ENCODE data around the gene CACNA1F. TPM values are rescaled to one million over a fixed set of nuclear protein-coding genes. Genes with fewer than 3 reads are reported as not detected.

Gene CACNA1F
- total RNA-seq: 0.31 TPM

GRCh38 chrX:49233176-49233575, at the start of gene CACNA1F:
CACNA1F (minus strand) TSS chrX:49233340; CDS start chrX:49233309, 31 bp downstream.
- peaks cover 39% of the 10 kb centered on the region for H3K4me1 ChIP-seq (ENCODE audit: insufficient read depth, low read length)
- H3K27me3 ChIP-seq (ENCODE audit: insufficient read depth, low read length): no peaks in the 10 kb centered on the region
- H3K4me3 ChIP-seq (ENCODE audit: low read length): no peak within 1 kb of the TSS
- no peaks in the 10 kb centered on the region for H3K9me3 ChIP-seq (ENCODE audit: low read depth, low read length)

- no peaks in the 10 kb centered on the region for H3K27me3 ChIP-seq (ENCODE audit: insufficient read depth, low read length)
- H3K4me1 ChIP-seq (ENCODE audit: insufficient read depth, low read length): no peaks in the 10 kb centered on the region
- no peaks in the 10 kb centered on the region for H3K9me3 ChIP-seq (ENCODE audit: low read depth, low read length)
- no peak overlapping the region for H3K4me3 ChIP-seq (ENCODE audit: low read length)
These were observed 49.5 kb upstream of the CACNA1F start for GRCh38 chrX:49282647-49283011.

GRCh38 chrX:49278081-49278480, 44.9 kb upstream of the CACNA1F start:
- no peak overlapping the region for H3K4me3 ChIP-seq (ENCODE audit: low read length)
- no peaks in the 10 kb centered on the region for H3K9me3 ChIP-seq (ENCODE audit: low read depth, low read length)
- peaks cover 31% of the 10 kb centered on the region for H3K4me1 ChIP-seq (ENCODE audit: insufficient read depth, low read length)

GRCh38 chrX:49277535-49277830, 44.3 kb upstream of the CACNA1F start:
- Histone ChIP-seq H3K27me3 (ENCODE audit: insufficient read depth, low read length) (no peaks in the 10 kb centered on the region), H3K9me3 (ENCODE audit: low read depth, low read length) (no peaks in the 10 kb centered on the region), H3K4me1 (ENCODE audit: insufficient read depth, low read length) (peaks cover 34% of the 10 kb centered on the region), H3K4me3 (ENCODE audit: low read length) (no peak overlapping the region)

More at GRCh38 chrX:49278081-49278480, 44.9 kb upstream of the CACNA1F start:
- no peaks in the 10 kb centered on the region for H3K27me3 ChIP-seq (ENCODE audit: insufficient read depth, low read length)

GRCh38 chrX:49276671-49277534, 43.8 kb upstream of the CACNA1F start:
- Histone ChIP-seq H3K4me1 (ENCODE audit: insufficient read depth, low read length) (peaks cover 40% of the 10 kb centered on the region), H3K4me3 (ENCODE audit: low read length) (no peak overlapping the region), H3K27me3 (ENCODE audit: insufficient read depth, low read length) (no peaks in the 10 kb centered on the region), H3K9me3 (ENCODE audit: low read depth, low read length) (no peaks in the 10 kb centered on the region)

- Histone ChIP-seq H3K4me1 (ENCODE audit: insufficient read depth, low read length) (peaks cover 47% of the 10 kb centered on the region), H3K4me3 (ENCODE audit: low read length) (no peak overlapping the region), H3K27me3 (ENCODE audit: insufficient read depth, low read length) (no peaks in the 10 kb centered on the region), H3K9me3 (ENCODE audit: low read depth, low read length) (no peaks in the 10 kb centered on the region)
These were observed 43.1 kb upstream of the CACNA1F start for GRCh38 chrX:49276207-49276606.

- peaks cover 61% of the 10 kb centered on the region for H3K4me1 ChIP-seq (ENCODE audit: insufficient read depth, low read length)
- H3K4me3 ChIP-seq (ENCODE audit: low read length): no peak overlapping the region
- H3K27me3 ChIP-seq (ENCODE audit: insufficient read depth, low read length): no peaks in the 10 kb centered on the region
- H3K9me3 ChIP-seq (ENCODE audit: low read depth, low read length): no peaks in the 10 kb centered on the region
These were observed 40.1 kb upstream of the CACNA1F start for GRCh38 chrX:49273181-49273727.

GRCh38 chrX:49272421-49272820, 39.3 kb upstream of the CACNA1F start:
- H3K4me1 ChIP-seq (ENCODE audit: insufficient read depth, low read length): peaks cover 61% of the 10 kb centered on the region

GRCh38 chrX:49271341-49271740, 38.2 kb upstream of the CACNA1F start:
- Histone ChIP-seq H3K9me3 (ENCODE audit: low read depth, low read length) (no peaks in the 10 kb centered on the region), H3K27me3 (ENCODE audit: insufficient read depth, low read length) (no peaks in the 10 kb centered on the region), H3K4me1 (ENCODE audit: insufficient read depth, low read length) (peaks cover 56% of the 10 kb centered on the region), H3K4me3 (ENCODE audit: low read length) (no peak overlapping the region)

More at GRCh38 chrX:49272421-49272820, 39.3 kb upstream of the CACNA1F start:
- Histone ChIP-seq H3K4me3 (ENCODE audit: low read length) (no peak overlapping the region), H3K27me3 (ENCODE audit: insufficient read depth, low read length) (no peaks in the 10 kb centered on the region), H3K9me3 (ENCODE audit: low read depth, low read length) (no peaks in the 10 kb centered on the region)

GRCh38 chrX:49270249-49270921, 37.2 kb upstream of the CACNA1F start:
- Histone ChIP-seq H3K4me3 (ENCODE audit: low read length) (peak overlapping the region; percentile 54), H3K9me3 (ENCODE audit: low read depth, low read length) (no peaks in the 10 kb centered on the region), H3K4me1 (ENCODE audit: insufficient read depth, low read length) (peaks cover 50% of the 10 kb centered on the region), H3K27me3 (ENCODE audit: insufficient read depth, low read length) (no peaks in the 10 kb centered on the region)

- H3K9me3 ChIP-seq (ENCODE audit: low read depth, low read length): no peaks in the 10 kb centered on the region
- peaks cover 45% of the 10 kb centered on the region for H3K4me1 ChIP-seq (ENCODE audit: insufficient read depth, low read length)
- H3K27me3 ChIP-seq (ENCODE audit: insufficient read depth, low read length): no peaks in the 10 kb centered on the region
- H3K4me3 ChIP-seq (ENCODE audit: low read length): peak within 1 kb of the TSS; percentile 54
These were observed 36.7 kb upstream of the CACNA1F start, which contains the start of gene PPP1R3F for GRCh38 chrX:49269767-49270248. PPP1R3F (plus strand) TSS chrX:49269793; CDS start chrX:49269870, 77 bp downstream.

GRCh38 chrX:49269010-49269766, 36.0 kb upstream of the CACNA1F start:
- H3K4me3 ChIP-seq (ENCODE audit: low read length): peak overlapping the region; percentile 54
- H3K27me3 ChIP-seq (ENCODE audit: insufficient read depth, low read length): no peaks in the 10 kb centered on the region
- no peaks in the 10 kb centered on the region for H3K9me3 ChIP-seq (ENCODE audit: low read depth, low read length)
- H3K4me1 ChIP-seq (ENCODE audit: insufficient read depth, low read length): peaks cover 39% of the 10 kb centered on the region

GRCh38 chrX:49268702-49269009, 35.5 kb upstream of the CACNA1F start:
- no peaks in the 10 kb centered on the region for H3K9me3 ChIP-seq (ENCODE audit: low read depth, low read length)
- H3K27me3 ChIP-seq (ENCODE audit: insufficient read depth, low read length): no peaks in the 10 kb centered on the region
- peaks cover 33% of the 10 kb centered on the region for H3K4me1 ChIP-seq (ENCODE audit: insufficient read depth, low read length)
- peak overlapping the region; percentile 54 for H3K4me3 ChIP-seq (ENCODE audit: low read length)

GRCh38 chrX:49266523-49267445, 33.6 kb upstream of the CACNA1F start:
- Histone ChIP-seq H3K4me1 (ENCODE audit: insufficient read depth, low read length) (peaks cover 20% of the 10 kb centered on the region), H3K27me3 (ENCODE audit: insufficient read depth, low read length) (no peaks in the 10 kb centered on the region), H3K4me3 (ENCODE audit: low read length) (no peak overlapping the region), H3K9me3 (ENCODE audit: low read depth, low read length) (no peaks in the 10 kb centered on the region)

Data from mononuclear cell (primary cell).